Osteoblast (primary cell): ENCODE data around the gene ZNF366. TPM values are rescaled to one million over a fixed set of nuclear protein-coding genes. Genes with fewer than 3 reads are reported as not detected.

Source experiments
- DNase-seq: peaks from one replicate; pipeline ENCODE4 v3.0.0; 2011; ENCODE audit warnings: low spot score, mixed read lengths; ENCODE audit not compliant: insufficient read length; ENCODE audit errors: missing footprints
- H2AFZ ChIP-seq: 2 replicates; pipeline ENCODE4 v1.6.0; 2011; ENCODE audit warnings: mild to moderate bottlenecking, low read length
- H3K27ac ChIP-seq: 2 replicates; pipeline ENCODE4 v1.5.1; 2011; ENCODE audit warnings: mild to moderate bottlenecking, low read depth, low read length, moderate library complexity
- H3K27me3 ChIP-seq: 2 replicates; pipeline ENCODE4 v1.6.0; 2012; ENCODE audit warnings: mild to moderate bottlenecking, control low read depth, inconsistent platforms, low read length, moderate library complexity; ENCODE audit not compliant: insufficient read depth
- H3K36me3 ChIP-seq: 2 replicates; pipeline ENCODE4 v1.5.1; 2011; ENCODE audit warnings: mild to moderate bottlenecking, low read length, control low read depth, moderate library complexity; ENCODE audit not compliant: insufficient read depth
- H3K4me1 ChIP-seq: 2 replicates; pipeline ENCODE4 v1.5.1; 2011; ENCODE audit warnings: mild to moderate bottlenecking, low read length, control low read depth, moderate library complexity; ENCODE audit not compliant: insufficient read depth
- H3K4me2 ChIP-seq: 2 replicates; pipeline ENCODE4 v1.6.0; 2011; ENCODE audit warnings: mild to moderate bottlenecking, low read length; ENCODE audit not compliant: insufficient read depth
- H3K4me3 ChIP-seq: fragments of 200-600 bp; sonication (generic); 3 replicates; pipeline ENCODE4 v1.5.1; 2012; ENCODE audit warnings: mild to moderate bottlenecking, low read length, inconsistent platforms; ENCODE audit not compliant: insufficient read depth
- H3K79me2 ChIP-seq: 2 replicates; pipeline ENCODE4 v1.6.0; 2012; ENCODE audit warnings: mild to moderate bottlenecking, low read length, control low read depth, inconsistent platforms; ENCODE audit not compliant: insufficient read depth
- H3K9me3 ChIP-seq: 2 replicates; pipeline ENCODE4 v1.5.1; 2011; ENCODE audit warnings: low read depth, low read length, control low read depth
- H4K20me1 ChIP-seq: 2 replicates; pipeline ENCODE4 v1.6.0; 2012; ENCODE audit warnings: mild to moderate bottlenecking, low read length, control low read depth; ENCODE audit not compliant: insufficient read depth
- total RNA-seq: library from RNA; depleted of rRNA; stranded (reverse); fragments of >200 nt; gene quantifications from 2 replicates; pipeline ENCODE4 v1.2.3, GENCODE V29; 2012
- TF ChIP-seq, protein P1 (sequence below): IDR thresholded peaks from 2 replicates; pipeline ENCODE4 v1.5.1; 2011; ENCODE audit warnings: mild to moderate bottlenecking, low read depth, low read length, moderate library complexity; ENCODE audit errors: extremely low read depth

The ZNF366 gene
- total RNA-seq, 1 donor: not detected

DNA sequence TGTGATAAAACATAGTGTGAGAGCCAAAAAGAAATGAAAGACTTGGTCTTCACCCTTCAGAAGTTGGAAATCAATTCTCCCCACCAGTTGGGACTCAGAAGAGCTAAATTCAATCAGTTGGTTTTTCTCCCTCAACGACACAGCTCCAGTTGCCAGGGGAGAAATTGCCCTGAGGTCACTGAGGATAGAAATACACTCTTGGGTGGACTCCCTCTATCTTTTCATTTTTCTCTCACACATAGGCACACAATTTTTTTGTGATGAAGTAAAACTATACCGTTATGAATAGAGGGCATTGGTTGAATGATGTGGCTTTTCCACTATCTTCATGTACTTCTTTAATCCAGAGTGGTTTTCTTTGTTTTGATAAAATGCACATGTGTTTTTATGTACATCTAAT lies 80.2 kb downstream of the ZNF366 start:
- H3K9me3 ChIP-seq: no peaks in the 10 kb centered on the region
- H3K36me3 ChIP-seq: no peaks in the 10 kb centered on the region
- no peaks in the 10 kb centered on the region for H3K4me1 ChIP-seq
- H2AFZ ChIP-seq: no peak overlapping the region
- TF ChIP-seq, protein P1, sequence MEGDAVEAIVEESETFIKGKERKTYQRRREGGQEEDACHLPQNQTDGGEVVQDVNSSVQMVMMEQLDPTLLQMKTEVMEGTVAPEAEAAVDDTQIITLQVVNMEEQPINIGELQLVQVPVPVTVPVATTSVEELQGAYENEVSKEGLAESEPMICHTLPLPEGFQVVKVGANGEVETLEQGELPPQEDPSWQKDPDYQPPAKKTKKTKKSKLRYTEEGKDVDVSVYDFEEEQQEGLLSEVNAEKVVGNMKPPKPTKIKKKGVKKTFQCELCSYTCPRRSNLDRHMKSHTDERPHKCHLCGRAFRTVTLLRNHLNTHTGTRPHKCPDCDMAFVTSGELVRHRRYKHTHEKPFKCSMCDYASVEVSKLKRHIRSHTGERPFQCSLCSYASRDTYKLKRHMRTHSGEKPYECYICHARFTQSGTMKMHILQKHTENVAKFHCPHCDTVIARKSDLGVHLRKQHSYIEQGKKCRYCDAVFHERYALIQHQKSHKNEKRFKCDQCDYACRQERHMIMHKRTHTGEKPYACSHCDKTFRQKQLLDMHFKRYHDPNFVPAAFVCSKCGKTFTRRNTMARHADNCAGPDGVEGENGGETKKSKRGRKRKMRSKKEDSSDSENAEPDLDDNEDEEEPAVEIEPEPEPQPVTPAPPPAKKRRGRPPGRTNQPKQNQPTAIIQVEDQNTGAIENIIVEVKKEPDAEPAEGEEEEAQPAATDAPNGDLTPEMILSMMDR: no peak
- H3K4me2 ChIP-seq: no peak overlapping the region
- H4K20me1 ChIP-seq: no peaks in the 10 kb centered on the region
- no peak for DNase-seq
- no peak overlapping the region for H3K27ac ChIP-seq
- H3K4me3 ChIP-seq: no peak overlapping the region
- H3K79me2 ChIP-seq: no peaks in the 10 kb centered on the region
- H3K27me3 ChIP-seq: no peaks in the 10 kb centered on the region

DNA sequence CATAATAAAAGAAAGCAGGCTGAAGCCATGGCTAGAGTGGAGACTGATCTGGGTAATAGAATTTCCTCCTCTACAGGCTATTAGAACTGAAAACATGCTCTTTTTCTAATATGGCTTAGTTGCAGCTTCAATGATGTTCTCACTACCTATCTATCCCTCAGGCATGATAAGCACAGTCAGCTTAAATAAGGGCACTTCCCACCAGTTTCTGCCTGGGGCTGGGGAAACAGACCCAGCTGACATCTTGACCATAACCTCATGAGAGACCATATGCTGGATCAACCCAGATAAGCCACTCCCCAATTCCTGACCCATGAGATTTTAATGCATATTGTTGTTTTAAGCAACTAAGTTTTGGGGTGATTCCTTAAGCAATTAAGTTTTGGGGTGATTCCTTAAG lies 81.2 kb downstream of the ZNF366 start:
- Histone ChIP-seq H3K79me2 (no peaks in the 10 kb centered on the region), H3K27ac (no peak overlapping the region), H3K4me3 (no peak overlapping the region), H3K36me3 (no peaks in the 10 kb centered on the region), H4K20me1 (no peaks in the 10 kb centered on the region), H3K4me2 (no peak overlapping the region), H2AFZ (no peak overlapping the region), H3K27me3 (no peaks in the 10 kb centered on the region), H3K9me3 (no peaks in the 10 kb centered on the region), H3K4me1 (no peaks in the 10 kb centered on the region)
- TF ChIP-seq, protein P1: no peak
- DNase-seq: no peak

DNA sequence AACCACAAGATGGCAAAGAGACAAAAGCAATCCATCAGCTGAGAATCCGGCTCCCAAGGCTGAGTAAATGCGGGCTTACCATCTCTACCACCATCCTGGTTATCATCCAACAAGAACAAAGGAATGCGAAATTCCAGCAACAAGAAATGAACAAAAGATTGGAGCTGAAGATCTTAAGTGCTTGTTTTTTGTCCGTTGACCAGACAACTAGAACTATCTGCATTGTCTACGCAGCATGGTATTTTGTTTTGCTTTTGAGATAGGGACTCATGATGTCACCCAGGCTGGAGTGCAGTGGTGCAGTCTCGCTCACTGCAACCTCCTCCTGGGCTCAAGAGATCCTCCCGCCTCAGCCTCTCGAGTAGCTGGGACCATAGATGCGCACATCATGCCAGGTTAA lies 88.9 kb downstream of the ZNF366 start:
- DNase-seq: no peak
- H3K36me3 ChIP-seq: no peaks in the 10 kb centered on the region
- TF ChIP-seq, protein P1: no peak

DNA sequence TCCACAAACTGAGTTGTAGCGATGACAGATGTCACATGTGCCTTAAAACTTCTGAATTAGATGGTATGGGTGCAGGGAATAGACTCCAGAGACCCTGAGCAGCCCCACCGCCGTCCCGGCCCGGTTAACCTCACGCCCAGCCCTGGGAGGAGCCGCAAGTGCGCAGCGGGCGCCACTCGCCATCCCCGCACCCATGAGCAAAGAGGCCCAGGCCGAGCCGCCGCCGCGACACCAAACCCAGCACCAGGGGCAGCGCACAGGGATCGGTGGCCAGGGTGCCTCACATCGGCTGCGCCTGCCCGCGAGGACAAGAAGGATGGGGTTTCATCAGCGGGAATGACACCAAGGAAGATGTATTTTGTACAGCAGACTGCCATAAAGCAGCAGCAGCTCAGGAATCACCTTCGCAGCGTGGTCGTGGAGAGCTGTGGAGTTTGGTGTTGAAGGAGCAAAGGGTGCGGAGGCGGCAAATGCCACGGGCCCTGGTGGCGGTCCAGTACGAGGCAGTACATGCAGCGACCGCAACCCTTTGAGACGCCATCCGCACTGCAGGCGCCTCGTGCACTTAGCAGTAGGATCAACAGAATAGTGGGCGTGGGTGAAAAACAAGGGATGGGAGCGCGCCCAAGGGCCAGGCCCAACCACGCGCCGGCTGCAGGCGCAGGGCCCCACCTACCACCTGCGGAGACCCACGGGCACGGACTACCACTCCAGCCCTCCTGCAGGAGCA lies 89.7 kb downstream of the ZNF366 start:
- no peaks in the 10 kb centered on the region for H3K27me3 ChIP-seq
- H3K79me2 ChIP-seq: no peaks in the 10 kb centered on the region
- H3K4me1 ChIP-seq: peaks cover 4% of the 10 kb centered on the region
- H3K27ac ChIP-seq: no peak overlapping the region
- H3K9me3 ChIP-seq: no peaks in the 10 kb centered on the region
- H3K4me3 ChIP-seq: no peak overlapping the region
- H3K36me3 ChIP-seq: no peaks in the 10 kb centered on the region
- TF ChIP-seq, protein P1: no peak
- H4K20me1 ChIP-seq: no peaks in the 10 kb centered on the region
- no peak for DNase-seq
- no peak overlapping the region for H2AFZ ChIP-seq
- no peak overlapping the region for H3K4me2 ChIP-seq

More for the DNA sequence above, 88.9 kb downstream of the ZNF366 start:
- H3K4me2 ChIP-seq: no peak overlapping the region
- H3K79me2 ChIP-seq: no peaks in the 10 kb centered on the region
- no peak overlapping the region for H2AFZ ChIP-seq
- H4K20me1 ChIP-seq: no peaks in the 10 kb centered on the region
- H3K27ac ChIP-seq: no peak overlapping the region
- no peak overlapping the region for H3K4me3 ChIP-seq
- H3K9me3 ChIP-seq: no peaks in the 10 kb centered on the region
- H3K27me3 ChIP-seq: no peaks in the 10 kb centered on the region
- no peaks in the 10 kb centered on the region for H3K4me1 ChIP-seq
